Measurements from ENCODE around the gene PDCD6IP.

- TF ChIP-seq, protein P1, sequence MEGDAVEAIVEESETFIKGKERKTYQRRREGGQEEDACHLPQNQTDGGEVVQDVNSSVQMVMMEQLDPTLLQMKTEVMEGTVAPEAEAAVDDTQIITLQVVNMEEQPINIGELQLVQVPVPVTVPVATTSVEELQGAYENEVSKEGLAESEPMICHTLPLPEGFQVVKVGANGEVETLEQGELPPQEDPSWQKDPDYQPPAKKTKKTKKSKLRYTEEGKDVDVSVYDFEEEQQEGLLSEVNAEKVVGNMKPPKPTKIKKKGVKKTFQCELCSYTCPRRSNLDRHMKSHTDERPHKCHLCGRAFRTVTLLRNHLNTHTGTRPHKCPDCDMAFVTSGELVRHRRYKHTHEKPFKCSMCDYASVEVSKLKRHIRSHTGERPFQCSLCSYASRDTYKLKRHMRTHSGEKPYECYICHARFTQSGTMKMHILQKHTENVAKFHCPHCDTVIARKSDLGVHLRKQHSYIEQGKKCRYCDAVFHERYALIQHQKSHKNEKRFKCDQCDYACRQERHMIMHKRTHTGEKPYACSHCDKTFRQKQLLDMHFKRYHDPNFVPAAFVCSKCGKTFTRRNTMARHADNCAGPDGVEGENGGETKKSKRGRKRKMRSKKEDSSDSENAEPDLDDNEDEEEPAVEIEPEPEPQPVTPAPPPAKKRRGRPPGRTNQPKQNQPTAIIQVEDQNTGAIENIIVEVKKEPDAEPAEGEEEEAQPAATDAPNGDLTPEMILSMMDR (IDR thresholded peaks at IDR 0.05) = no peak
- no peak for TF ChIP-seq POLR2A (IDR thresholded peaks at IDR 0.05)
Observed at GRCh38 chr3:33874815-33875214, 76.4 kb downstream of the PDCD6IP start.

Data from body of pancreas (tissue), 4 donors.